Measurements from ENCODE around the gene MGAT5B.
"Not testable (repeated sequence)": the region's sequence is repeated elsewhere in the genome, so short reads cannot be mapped to it uniquely, and the experiment has no call there.

MGAT5B gene

GRCh38 chr17:76847031-76847430 is 21.2 kb upstream of the MGAT5B start:
- WGBS, 2 experiments, result 88 to 96% methylated on average over 2 of the region's 2 CpGs

DNA sequence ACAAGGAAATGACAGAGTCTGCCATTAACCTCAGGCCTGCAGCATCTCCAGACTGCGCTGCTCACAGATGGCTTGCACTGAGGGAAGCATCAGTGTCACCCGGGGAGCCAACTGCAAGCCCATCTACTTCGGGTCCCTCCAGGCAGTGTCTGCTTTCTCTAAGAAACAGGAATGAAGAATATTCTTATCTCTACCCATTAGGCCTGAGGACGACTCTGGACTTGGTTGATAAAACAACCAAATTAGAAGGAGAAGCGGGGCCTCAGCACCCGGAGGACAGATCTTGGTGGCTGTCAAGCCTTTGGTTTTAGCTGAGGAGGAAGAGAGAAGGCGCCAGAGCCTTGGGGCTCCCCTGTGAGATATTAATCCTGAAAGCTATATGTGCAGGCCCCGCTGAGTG is 19.5 kb upstream of the MGAT5B start:
- no peaks in the 10 kb centered on the region for H3K4me1 ChIP-seq (ENCODE audit: control insufficient read depth, insufficient read depth, low read length)
- no peak overlapping the region for H3K27ac ChIP-seq (ENCODE audit: insufficient read depth, low read depth, low read length, poor library complexity, severe bottlenecking)
- H3K27me3 ChIP-seq (ENCODE audit: control insufficient read depth, insufficient read depth, low read length, poor library complexity, severe bottlenecking), result no peaks in the 10 kb centered on the region
- no peaks in the 10 kb centered on the region for H3K9me3 ChIP-seq (ENCODE audit: control insufficient read depth, low read length)
- H3K36me3 ChIP-seq (ENCODE audit: control insufficient read depth, insufficient read depth, low read length), result no peaks in the 10 kb centered on the region
- no peak overlapping the region for H3K4me3 ChIP-seq (ENCODE audit: insufficient read depth, low read depth, low read length)
- WGBS, 2 experiments, result 92% methylated on average over 8 of the region's 8 CpGs

More at GRCh38 chr17:76847031-76847430, 21.2 kb upstream of the MGAT5B start:
- no peaks in the 10 kb centered on the region for H3K27me3 ChIP-seq (ENCODE audit: control insufficient read depth, insufficient read depth, low read length, poor library complexity, severe bottlenecking)
- no peak overlapping the region for H3K27ac ChIP-seq (ENCODE audit: insufficient read depth, low read depth, low read length, poor library complexity, severe bottlenecking)
- no peak overlapping the region for H3K4me3 ChIP-seq (ENCODE audit: insufficient read depth, low read depth, low read length)
- H3K9me3 ChIP-seq (ENCODE audit: control insufficient read depth, low read length), result no peaks in the 10 kb centered on the region
- no peaks in the 10 kb centered on the region for H3K36me3 ChIP-seq (ENCODE audit: control insufficient read depth, insufficient read depth, low read length)
- H3K4me1 ChIP-seq (ENCODE audit: control insufficient read depth, insufficient read depth, low read length), result no peaks in the 10 kb centered on the region

GRCh38 chr17:76849160-76849559 is 19.0 kb upstream of the MGAT5B start:
- H3K27me3 ChIP-seq (ENCODE audit: control insufficient read depth, insufficient read depth, low read length, poor library complexity, severe bottlenecking); H3K36me3 ChIP-seq (ENCODE audit: control insufficient read depth, insufficient read depth, low read length); H3K4me3 ChIP-seq (ENCODE audit: insufficient read depth, low read depth, low read length); H3K27ac ChIP-seq (ENCODE audit: insufficient read depth, low read depth, low read length, poor library complexity, severe bottlenecking); H3K4me1 ChIP-seq (ENCODE audit: control insufficient read depth, insufficient read depth, low read length); H3K9me3 ChIP-seq (ENCODE audit: control insufficient read depth, low read length): not testable (repeated sequence)
- 95 to 96% methylated on average over 11 of the region's 11 CpGs for WGBS, 2 experiments

DNA sequence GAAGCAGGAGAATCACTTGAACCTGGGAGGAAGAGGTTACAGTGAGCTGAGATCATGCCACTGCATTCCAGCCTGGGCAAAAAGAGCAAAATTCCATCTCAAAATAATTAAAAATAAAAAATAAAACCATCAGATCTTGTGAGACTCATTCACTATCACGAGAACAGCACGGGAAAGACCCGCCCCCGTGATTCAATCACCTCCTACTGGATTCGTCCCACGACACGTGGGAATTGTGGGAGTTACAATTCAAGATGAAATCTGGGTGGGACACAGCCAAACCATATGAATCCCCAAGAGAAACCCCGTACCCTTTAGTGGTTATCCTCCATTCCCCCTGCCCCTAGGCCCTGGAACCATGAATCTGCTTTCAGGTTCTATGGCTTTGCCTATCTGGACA is 15.4 kb upstream of the MGAT5B start:
- H3K36me3 ChIP-seq (ENCODE audit: control insufficient read depth, insufficient read depth, low read length), result no peaks in the 10 kb centered on the region
- no peaks in the 10 kb centered on the region for H3K4me1 ChIP-seq (ENCODE audit: control insufficient read depth, insufficient read depth, low read length)
- 88 to 90% methylated on average over 8 of the region's 8 CpGs for WGBS, 2 experiments
- H3K4me3 ChIP-seq (ENCODE audit: insufficient read depth, low read depth, low read length), result no peak overlapping the region
- no peak overlapping the region for H3K27ac ChIP-seq (ENCODE audit: insufficient read depth, low read depth, low read length, poor library complexity, severe bottlenecking)
- H3K9me3 ChIP-seq (ENCODE audit: control insufficient read depth, low read length), result no peaks in the 10 kb centered on the region
- H3K27me3 ChIP-seq (ENCODE audit: control insufficient read depth, insufficient read depth, low read length, poor library complexity, severe bottlenecking), result no peaks in the 10 kb centered on the region

DNA sequence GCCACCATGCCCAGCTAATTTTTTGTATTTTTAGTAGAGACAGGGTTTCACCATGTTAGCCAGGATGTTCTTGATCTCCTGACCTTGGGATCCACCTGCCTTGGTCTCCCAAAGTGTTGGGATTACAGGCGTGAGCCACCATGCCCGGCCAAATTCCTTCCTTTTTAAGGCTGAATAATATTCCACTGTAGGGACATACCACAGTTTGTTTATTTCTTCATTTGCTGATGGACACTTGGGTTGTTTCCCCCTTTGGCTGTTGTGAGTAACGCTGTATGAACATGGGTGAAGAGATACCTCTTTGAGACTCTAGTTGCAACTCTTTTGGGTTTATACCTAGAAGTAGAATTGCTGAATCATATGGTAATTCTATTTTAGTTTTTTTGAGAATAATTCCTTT is 13.1 kb upstream of the MGAT5B start:
- Histone ChIP-seq H3K4me1 (ENCODE audit: control insufficient read depth, insufficient read depth, low read length) (no peaks in the 10 kb centered on the region), H3K36me3 (ENCODE audit: control insufficient read depth, insufficient read depth, low read length) (no peaks in the 10 kb centered on the region), H3K9me3 (ENCODE audit: control insufficient read depth, low read length) (no peaks in the 10 kb centered on the region), H3K4me3 (ENCODE audit: insufficient read depth, low read depth, low read length) (no peak overlapping the region), H3K27me3 (ENCODE audit: control insufficient read depth, insufficient read depth, low read length, poor library complexity, severe bottlenecking) (no peaks in the 10 kb centered on the region), H3K27ac (ENCODE audit: insufficient read depth, low read depth, low read length, poor library complexity, severe bottlenecking) (no peak overlapping the region)
- WGBS, 2 experiments, result 90 to 97% methylated on average over 3 of the region's 3 CpGs

DNA sequence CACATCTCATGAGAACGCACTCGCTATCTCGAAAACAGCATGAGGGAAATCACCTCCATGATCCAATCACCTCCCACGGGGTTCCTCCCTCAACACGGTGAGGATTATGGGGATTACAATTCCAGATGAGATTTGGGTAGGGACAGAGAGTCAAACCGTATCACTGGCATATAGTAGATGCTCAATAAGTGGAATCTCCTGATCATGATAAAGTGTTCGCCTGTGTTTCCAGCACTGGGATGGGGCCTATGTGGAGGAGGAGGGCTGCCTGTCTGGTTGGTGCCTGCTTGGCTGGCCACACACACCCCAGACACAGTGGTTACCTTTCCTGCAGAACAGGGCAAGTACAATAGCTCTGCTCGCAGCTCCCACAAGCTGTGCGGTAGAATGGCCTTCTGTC is 6.1 kb upstream of the MGAT5B start:
- Histone ChIP-seq H3K36me3 (ENCODE audit: control insufficient read depth, insufficient read depth, low read length) (no peaks in the 10 kb centered on the region), H3K27me3 (ENCODE audit: control insufficient read depth, insufficient read depth, low read length, poor library complexity, severe bottlenecking) (peaks cover 6% of the 10 kb centered on the region), H3K27ac (ENCODE audit: insufficient read depth, low read depth, low read length, poor library complexity, severe bottlenecking) (no peak overlapping the region), H3K9me3 (ENCODE audit: control insufficient read depth, low read length) (no peaks in the 10 kb centered on the region), H3K4me1 (ENCODE audit: control insufficient read depth, insufficient read depth, low read length) (no peaks in the 10 kb centered on the region), H3K4me3 (ENCODE audit: insufficient read depth, low read depth, low read length) (no peak overlapping the region)
- WGBS, 2 experiments, result 88 to 89% methylated on average over 6 to 9 of the region's 9 CpGs

DNA sequence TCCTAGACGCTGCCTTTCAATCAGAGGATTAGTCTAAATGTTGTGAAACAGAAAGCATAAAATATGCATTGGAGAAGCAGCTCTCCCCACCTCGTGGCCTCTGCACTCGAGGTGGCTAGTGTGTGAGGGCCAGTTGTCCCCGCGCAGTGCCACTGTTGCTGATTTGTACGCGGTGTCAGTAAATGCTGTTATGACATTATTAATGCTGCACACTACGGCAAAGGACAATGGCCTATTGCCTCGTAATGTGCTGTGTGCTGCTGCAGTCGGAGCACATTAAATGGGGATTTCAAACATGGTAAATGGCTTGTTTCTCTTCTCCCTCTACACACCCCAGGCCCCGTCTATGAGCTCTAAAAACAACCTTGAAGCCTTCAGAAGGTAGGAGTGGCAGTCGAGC is 5.7 kb upstream of the MGAT5B start:
- no peaks in the 10 kb centered on the region for H3K36me3 ChIP-seq (ENCODE audit: control insufficient read depth, insufficient read depth, low read length)
- H3K27me3 ChIP-seq (ENCODE audit: control insufficient read depth, insufficient read depth, low read length, poor library complexity, severe bottlenecking), result peaks cover 11% of the 10 kb centered on the region
- no peaks in the 10 kb centered on the region for H3K9me3 ChIP-seq (ENCODE audit: control insufficient read depth, low read length)
- H3K4me3 ChIP-seq (ENCODE audit: insufficient read depth, low read depth, low read length), result no peak overlapping the region
- H3K4me1 ChIP-seq (ENCODE audit: control insufficient read depth, insufficient read depth, low read length), result peaks cover 3% of the 10 kb centered on the region
- no peak overlapping the region for H3K27ac ChIP-seq (ENCODE audit: insufficient read depth, low read depth, low read length, poor library complexity, severe bottlenecking)
- 91 to 92% methylated on average over 12 of the region's 12 CpGs for WGBS, 2 experiments

DNA sequence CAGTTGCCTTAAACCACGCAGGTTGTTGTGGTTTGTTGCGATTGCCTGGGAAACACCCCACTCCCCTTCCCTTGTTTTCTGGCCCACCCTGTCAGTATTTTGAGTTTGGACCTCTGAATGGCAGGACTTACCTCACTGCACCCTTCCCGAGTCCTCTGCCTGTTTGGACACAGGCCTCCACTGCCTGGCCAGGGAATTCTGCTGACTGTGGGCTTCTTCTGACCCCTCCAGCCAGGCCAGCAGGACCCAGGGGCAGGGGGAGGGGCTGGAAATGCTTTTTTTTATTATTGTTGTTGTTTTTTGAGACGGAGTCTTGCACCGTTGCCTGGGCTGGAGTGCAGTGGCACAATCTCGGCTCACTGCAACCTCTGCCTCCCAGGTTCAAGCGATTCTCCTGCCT is 4.2 kb upstream of the MGAT5B start:
- peaks cover 6% of the 10 kb centered on the region for H3K4me1 ChIP-seq (ENCODE audit: control insufficient read depth, insufficient read depth, low read length)
- H3K27me3 ChIP-seq (ENCODE audit: control insufficient read depth, insufficient read depth, low read length, poor library complexity, severe bottlenecking), result peaks cover 23% of the 10 kb centered on the region
- H3K27ac ChIP-seq (ENCODE audit: insufficient read depth, low read depth, low read length, poor library complexity, severe bottlenecking), result no peak overlapping the region
- 92 to 94% methylated on average over 7 of the region's 7 CpGs for WGBS, 2 experiments
- no peaks in the 10 kb centered on the region for H3K36me3 ChIP-seq (ENCODE audit: control insufficient read depth, insufficient read depth, low read length)
- H3K9me3 ChIP-seq (ENCODE audit: control insufficient read depth, low read length), result no peaks in the 10 kb centered on the region
- H3K4me3 ChIP-seq (ENCODE audit: insufficient read depth, low read depth, low read length), result no peak overlapping the region

- H3K36me3 ChIP-seq (ENCODE audit: control insufficient read depth, insufficient read depth, low read length), result no peaks in the 10 kb centered on the region
- H3K9me3 ChIP-seq (ENCODE audit: control insufficient read depth, low read length), result no peaks in the 10 kb centered on the region
- H3K4me3 ChIP-seq (ENCODE audit: insufficient read depth, low read depth, low read length), result no peak overlapping the region
- H3K27ac ChIP-seq (ENCODE audit: insufficient read depth, low read depth, low read length, poor library complexity, severe bottlenecking), result no peak overlapping the region
- peaks cover 35% of the 10 kb centered on the region for H3K27me3 ChIP-seq (ENCODE audit: control insufficient read depth, insufficient read depth, low read length, poor library complexity, severe bottlenecking)
- WGBS, 2 experiments, result 93 to 95% methylated on average over 10 of the region's 10 CpGs
- peaks cover 14% of the 10 kb centered on the region for H3K4me1 ChIP-seq (ENCODE audit: control insufficient read depth, insufficient read depth, low read length)
These were observed 3.0 kb upstream of the MGAT5B start for GRCh38 chr17:76865174-76865573.

GRCh38 chr17:76866203-76866602 is 2.0 kb upstream of the MGAT5B start:
- Histone ChIP-seq H3K27me3 (ENCODE audit: control insufficient read depth, insufficient read depth, low read length, poor library complexity, severe bottlenecking) (peaks cover 43% of the 10 kb centered on the region), H3K4me3 (ENCODE audit: insufficient read depth, low read depth, low read length) (no peak overlapping the region), H3K36me3 (ENCODE audit: control insufficient read depth, insufficient read depth, low read length) (no peaks in the 10 kb centered on the region), H3K27ac (ENCODE audit: insufficient read depth, low read depth, low read length, poor library complexity, severe bottlenecking) (no peak overlapping the region), H3K4me1 (ENCODE audit: control insufficient read depth, insufficient read depth, low read length) (peaks cover 15% of the 10 kb centered on the region), H3K9me3 (ENCODE audit: control insufficient read depth, low read length) (no peaks in the 10 kb centered on the region)
- WGBS, 2 experiments, result 93 to 97% methylated on average over 5 of the region's 5 CpGs

All from ectodermal cell (in vitro differentiated cells).